SK-N-SH (cell line): ENCODE results near the gene MCC.

Experiments used
- TF ChIP-seq, protein P1 (sequence below): fragments of 150-350 bp; IDR thresholded peaks from 2 replicates; pipeline ENCODE4 v1.6.1; 2017; ENCODE audit warnings: antibody characterized with exemption, low read length, low read depth, borderline replicate concordance
- TF ChIP-seq, protein P2 (sequence below): fragments of 200-600 bp; sonication (generic); IDR thresholded peaks from 2 replicates; pipeline ENCODE4 v1.6.1; 2017; ENCODE audit warnings: antibody characterized with exemption, mild to moderate bottlenecking, moderate library complexity
- TF ChIP-seq, protein P3 (sequence below): IDR thresholded peaks from 2 replicates; pipeline ENCODE4 v1.4.0; 2012; ENCODE audit warnings: low read depth

DNA sequence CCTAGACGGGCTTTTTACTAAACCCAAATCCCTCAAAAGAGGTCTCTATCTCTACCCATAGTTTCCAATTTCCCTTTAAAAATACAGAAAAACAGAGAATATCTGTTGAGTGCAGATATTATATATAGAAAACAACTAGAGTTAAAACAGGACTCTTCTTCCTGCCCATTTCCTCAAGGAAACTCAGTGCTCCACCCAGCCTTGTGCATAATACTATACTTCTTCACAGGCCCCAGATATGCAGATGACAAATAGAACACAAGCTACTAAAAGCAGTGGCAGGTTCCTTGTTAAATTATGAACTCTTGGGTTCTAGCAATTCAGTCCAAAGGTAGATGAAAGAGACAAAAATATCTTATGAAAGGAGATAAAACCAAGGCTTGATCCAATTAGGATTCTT lies 253.7 kb downstream of the MCC start:
- TF ChIP-seq, protein P1, sequence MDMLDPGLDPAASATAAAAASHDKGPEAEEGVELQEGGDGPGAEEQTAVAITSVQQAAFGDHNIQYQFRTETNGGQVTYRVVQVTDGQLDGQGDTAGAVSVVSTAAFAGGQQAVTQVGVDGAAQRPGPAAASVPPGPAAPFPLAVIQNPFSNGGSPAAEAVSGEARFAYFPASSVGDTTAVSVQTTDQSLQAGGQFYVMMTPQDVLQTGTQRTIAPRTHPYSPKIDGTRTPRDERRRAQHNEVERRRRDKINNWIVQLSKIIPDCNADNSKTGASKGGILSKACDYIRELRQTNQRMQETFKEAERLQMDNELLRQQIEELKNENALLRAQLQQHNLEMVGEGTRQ: no peak
- TF ChIP-seq, protein P2, sequence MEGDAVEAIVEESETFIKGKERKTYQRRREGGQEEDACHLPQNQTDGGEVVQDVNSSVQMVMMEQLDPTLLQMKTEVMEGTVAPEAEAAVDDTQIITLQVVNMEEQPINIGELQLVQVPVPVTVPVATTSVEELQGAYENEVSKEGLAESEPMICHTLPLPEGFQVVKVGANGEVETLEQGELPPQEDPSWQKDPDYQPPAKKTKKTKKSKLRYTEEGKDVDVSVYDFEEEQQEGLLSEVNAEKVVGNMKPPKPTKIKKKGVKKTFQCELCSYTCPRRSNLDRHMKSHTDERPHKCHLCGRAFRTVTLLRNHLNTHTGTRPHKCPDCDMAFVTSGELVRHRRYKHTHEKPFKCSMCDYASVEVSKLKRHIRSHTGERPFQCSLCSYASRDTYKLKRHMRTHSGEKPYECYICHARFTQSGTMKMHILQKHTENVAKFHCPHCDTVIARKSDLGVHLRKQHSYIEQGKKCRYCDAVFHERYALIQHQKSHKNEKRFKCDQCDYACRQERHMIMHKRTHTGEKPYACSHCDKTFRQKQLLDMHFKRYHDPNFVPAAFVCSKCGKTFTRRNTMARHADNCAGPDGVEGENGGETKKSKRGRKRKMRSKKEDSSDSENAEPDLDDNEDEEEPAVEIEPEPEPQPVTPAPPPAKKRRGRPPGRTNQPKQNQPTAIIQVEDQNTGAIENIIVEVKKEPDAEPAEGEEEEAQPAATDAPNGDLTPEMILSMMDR: no peak
- TF ChIP-seq, protein P3, sequence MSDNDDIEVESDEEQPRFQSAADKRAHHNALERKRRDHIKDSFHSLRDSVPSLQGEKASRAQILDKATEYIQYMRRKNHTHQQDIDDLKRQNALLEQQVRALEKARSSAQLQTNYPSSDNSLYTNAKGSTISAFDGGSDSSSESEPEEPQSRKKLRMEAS: no peak
